ENCODE results near the gene ALG11. TPM values are rescaled to one million over a fixed set of nuclear protein-coding genes. Genes with fewer than 3 reads are reported as not detected.

The ALG11 gene
- total and polyA plus RNA-seq, 2 experiments from 2014 or later = 36.9 to 40.1 TPM

DNA sequence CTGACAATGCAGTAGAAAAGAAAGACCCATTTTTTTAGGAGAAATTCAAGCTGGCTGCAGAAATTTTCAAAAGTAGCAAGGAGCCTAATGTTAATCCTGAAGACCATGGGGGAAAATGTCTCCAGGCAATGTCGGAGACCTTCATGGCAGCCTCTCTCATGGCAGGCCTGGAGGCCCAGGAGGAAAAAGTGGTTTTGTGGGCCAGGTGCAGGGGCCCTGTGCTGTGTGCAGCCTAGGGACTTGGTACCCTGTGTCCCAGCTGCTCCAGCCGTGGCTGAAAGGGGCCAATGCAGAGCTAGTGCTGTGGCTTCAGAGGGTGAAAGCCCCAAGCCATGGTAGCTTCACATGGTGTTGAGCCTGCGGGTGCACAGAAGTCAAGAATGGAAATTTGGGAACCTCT lies 4.1 kb downstream of the ALG11 start (continued):
- TF ChIP-seq, protein P1, sequence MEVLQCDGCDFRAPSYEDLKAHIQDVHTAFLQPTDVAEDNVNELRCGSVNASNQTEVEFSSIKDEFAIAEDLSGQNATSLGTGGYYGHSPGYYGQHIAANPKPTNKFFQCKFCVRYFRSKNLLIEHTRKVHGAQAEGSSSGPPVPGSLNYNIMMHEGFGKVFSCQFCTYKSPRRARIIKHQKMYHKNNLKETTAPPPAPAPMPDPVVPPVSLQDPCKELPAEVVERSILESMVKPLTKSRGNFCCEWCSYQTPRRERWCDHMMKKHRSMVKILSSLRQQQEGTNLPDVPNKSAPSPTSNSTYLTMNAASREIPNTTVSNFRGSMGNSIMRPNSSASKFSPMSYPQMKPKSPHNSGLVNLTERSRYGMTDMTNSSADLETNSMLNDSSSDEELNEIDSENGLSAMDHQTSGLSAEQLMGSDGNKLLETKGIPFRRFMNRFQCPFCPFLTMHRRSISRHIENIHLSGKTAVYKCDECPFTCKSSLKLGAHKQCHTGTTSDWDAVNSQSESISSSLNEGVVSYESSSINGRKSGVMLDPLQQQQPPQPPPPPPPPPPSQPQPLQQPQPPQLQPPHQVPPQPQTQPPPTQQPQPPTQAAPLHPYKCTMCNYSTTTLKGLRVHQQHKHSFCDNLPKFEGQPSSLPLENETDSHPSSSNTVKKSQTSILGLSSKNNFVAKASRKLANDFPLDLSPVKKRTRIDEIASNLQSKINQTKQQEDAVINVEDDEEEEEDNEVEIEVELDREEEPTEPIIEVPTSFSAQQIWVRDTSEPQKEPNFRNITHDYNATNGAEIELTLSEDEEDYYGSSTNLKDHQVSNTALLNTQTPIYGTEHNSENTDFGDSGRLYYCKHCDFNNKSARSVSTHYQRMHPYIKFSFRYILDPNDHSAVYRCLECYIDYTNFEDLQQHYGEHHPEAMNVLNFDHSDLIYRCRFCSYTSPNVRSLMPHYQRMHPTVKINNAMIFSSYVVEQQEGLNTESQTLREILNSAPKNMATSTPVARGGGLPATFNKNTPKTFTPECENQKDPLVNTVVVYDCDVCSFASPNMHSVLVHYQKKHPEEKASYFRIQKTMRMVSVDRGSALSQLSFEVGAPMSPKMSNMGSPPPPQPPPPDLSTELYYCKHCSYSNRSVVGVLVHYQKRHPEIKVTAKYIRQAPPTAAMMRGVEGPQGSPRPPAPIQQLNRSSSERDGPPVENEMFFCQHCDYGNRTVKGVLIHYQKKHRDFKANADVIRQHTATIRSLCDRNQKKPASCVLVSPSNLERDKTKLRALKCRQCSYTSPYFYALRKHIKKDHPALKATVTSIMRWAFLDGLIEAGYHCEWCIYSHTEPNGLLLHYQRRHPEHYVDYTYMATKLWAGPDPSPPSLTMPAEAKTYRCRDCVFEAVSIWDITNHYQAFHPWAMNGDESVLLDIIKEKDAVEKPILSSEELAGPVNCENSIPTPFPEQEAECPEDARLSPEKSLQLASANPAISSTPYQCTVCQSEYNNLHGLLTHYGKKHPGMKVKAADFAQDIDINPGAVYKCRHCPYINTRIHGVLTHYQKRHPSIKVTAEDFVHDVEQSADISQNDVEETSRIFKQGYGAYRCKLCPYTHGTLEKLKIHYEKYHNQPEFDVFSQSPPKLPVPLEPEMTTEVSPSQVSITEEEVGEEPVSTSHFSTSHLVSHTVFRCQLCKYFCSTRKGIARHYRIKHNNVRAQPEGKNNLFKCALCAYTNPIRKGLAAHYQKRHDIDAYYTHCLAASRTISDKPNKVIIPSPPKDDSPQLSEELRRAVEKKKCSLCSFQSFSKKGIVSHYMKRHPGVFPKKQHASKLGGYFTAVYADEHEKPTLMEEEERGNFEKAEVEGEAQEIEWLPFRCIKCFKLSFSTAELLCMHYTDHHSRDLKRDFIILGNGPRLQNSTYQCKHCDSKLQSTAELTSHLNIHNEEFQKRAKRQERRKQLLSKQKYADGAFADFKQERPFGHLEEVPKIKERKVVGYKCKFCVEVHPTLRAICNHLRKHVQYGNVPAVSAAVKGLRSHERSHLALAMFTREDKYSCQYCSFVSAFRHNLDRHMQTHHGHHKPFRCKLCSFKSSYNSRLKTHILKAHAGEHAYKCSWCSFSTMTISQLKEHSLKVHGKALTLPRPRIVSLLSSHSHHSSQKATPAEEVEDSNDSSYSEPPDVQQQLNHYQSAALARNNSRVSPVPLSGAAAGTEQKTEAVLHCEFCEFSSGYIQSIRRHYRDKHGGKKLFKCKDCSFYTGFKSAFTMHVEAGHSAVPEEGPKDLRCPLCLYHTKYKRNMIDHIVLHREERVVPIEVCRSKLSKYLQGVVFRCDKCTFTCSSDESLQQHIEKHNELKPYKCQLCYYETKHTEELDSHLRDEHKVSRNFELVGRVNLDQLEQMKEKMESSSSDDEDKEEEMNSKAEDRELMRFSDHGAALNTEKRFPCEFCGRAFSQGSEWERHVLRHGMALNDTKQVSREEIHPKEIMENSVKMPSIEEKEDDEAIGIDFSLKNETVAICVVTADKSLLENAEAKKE (CRISPR knock-in tag; IDR thresholded peaks at IDR 0.05) = no peak
- TF ChIP-seq, protein P2, sequence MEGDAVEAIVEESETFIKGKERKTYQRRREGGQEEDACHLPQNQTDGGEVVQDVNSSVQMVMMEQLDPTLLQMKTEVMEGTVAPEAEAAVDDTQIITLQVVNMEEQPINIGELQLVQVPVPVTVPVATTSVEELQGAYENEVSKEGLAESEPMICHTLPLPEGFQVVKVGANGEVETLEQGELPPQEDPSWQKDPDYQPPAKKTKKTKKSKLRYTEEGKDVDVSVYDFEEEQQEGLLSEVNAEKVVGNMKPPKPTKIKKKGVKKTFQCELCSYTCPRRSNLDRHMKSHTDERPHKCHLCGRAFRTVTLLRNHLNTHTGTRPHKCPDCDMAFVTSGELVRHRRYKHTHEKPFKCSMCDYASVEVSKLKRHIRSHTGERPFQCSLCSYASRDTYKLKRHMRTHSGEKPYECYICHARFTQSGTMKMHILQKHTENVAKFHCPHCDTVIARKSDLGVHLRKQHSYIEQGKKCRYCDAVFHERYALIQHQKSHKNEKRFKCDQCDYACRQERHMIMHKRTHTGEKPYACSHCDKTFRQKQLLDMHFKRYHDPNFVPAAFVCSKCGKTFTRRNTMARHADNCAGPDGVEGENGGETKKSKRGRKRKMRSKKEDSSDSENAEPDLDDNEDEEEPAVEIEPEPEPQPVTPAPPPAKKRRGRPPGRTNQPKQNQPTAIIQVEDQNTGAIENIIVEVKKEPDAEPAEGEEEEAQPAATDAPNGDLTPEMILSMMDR (conservative IDR thresholded peaks at IDR 0.05; ENCODE audit: low read depth in 2 of 2) = no peak
- TF ChIP-seq POLR2AphosphoS5 (IDR thresholded peaks at IDR 0.05; ENCODE audit: low read depth) (no peak), ZNF331 (CRISPR knock-in tag; IDR thresholded peaks at IDR 0.05; ENCODE audit: low read depth) (no peak), JUNB (IDR thresholded peaks at IDR 0.05; ENCODE audit: unreplicated experiment) (no peak), CREB1 (CRISPR knock-in tag; IDR thresholded peaks at IDR 0.05; ENCODE audit: low read depth) (no peak), ZNF114 (CRISPR knock-in tag; IDR thresholded peaks at IDR 0.05) (no peak)
- TF ChIP-seq, protein P3, sequence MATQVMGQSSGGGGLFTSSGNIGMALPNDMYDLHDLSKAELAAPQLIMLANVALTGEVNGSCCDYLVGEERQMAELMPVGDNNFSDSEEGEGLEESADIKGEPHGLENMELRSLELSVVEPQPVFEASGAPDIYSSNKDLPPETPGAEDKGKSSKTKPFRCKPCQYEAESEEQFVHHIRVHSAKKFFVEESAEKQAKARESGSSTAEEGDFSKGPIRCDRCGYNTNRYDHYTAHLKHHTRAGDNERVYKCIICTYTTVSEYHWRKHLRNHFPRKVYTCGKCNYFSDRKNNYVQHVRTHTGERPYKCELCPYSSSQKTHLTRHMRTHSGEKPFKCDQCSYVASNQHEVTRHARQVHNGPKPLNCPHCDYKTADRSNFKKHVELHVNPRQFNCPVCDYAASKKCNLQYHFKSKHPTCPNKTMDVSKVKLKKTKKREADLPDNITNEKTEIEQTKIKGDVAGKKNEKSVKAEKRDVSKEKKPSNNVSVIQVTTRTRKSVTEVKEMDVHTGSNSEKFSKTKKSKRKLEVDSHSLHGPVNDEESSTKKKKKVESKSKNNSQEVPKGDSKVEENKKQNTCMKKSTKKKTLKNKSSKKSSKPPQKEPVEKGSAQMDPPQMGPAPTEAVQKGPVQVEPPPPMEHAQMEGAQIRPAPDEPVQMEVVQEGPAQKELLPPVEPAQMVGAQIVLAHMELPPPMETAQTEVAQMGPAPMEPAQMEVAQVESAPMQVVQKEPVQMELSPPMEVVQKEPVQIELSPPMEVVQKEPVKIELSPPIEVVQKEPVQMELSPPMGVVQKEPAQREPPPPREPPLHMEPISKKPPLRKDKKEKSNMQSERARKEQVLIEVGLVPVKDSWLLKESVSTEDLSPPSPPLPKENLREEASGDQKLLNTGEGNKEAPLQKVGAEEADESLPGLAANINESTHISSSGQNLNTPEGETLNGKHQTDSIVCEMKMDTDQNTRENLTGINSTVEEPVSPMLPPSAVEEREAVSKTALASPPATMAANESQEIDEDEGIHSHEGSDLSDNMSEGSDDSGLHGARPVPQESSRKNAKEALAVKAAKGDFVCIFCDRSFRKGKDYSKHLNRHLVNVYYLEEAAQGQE (IDR thresholded peaks at IDR 0.05; ENCODE audit: unreplicated experiment) = no peak
